Aorta (tissue), 5 donors: ENCODE data around the gene MUC6. TPM values are rescaled to one million over a fixed set of nuclear protein-coding genes. Genes with fewer than 3 reads are reported as not detected.

Experiments used
- ATAC-seq: fragments of 200-7000 bp; cut with Tn5 transposase; one replicate; pipeline ENCODE4 v1.9.1; 2022; ENCODE audit warnings: moderate library complexity; ENCODE audit not compliant: low FRiP score
- DNase-seq, 2 donors: peaks; one replicate each; pipeline ENCODE4 v3.0.0-alpha.2; 2020
- H3K27ac ChIP-seq, 2 donors: one replicate each; pipeline ENCODE4 v1.5.1; 2013; ENCODE audit warnings: low read length in 2 of 2, mild to moderate bottlenecking in 2 of 2, moderate library complexity in 2 of 2, control low read depth in 1 of 2, inconsistent platforms in 1 of 2, low read depth in 1 of 2
- H3K27me3 ChIP-seq, 2 donors: one replicate each; pipeline ENCODE4 v1.6.1; 2013; ENCODE audit warnings: control low read depth in 1 of 2, low read length in 1 of 2, mild to moderate bottlenecking in 1 of 2, moderate library complexity in 1 of 2; ENCODE audit not compliant: insufficient read depth in 2 of 2, control insufficient read depth in 1 of 2
- H3K36me3 ChIP-seq, 2 donors: one replicate each; pipeline ENCODE4 v1.6.1; 2013; ENCODE audit warnings: control low read depth in 1 of 2, low read length in 1 of 2, mild to moderate bottlenecking in 1 of 2; ENCODE audit not compliant: insufficient read depth in 2 of 2, control insufficient read depth in 1 of 2
- H3K4me1 ChIP-seq, 2 donors: one replicate each; pipeline ENCODE4 v1.6.1; 2013; ENCODE audit warnings: low read length in 2 of 2, control low read depth in 1 of 2, mild to moderate bottlenecking in 1 of 2, moderate library complexity in 1 of 2; ENCODE audit not compliant: insufficient read depth in 2 of 2, control insufficient read depth in 1 of 2
- H3K4me3 ChIP-seq, 2 donors: one replicate each; pipeline ENCODE4 v1.5.1; 2013; ENCODE audit warnings: low read length in 2 of 2, control low read depth in 1 of 2, mild to moderate bottlenecking in 1 of 2
- H3K9me3 ChIP-seq: one replicate; pipeline ENCODE4 v1.6.1; 2013; ENCODE audit warnings: mild to moderate bottlenecking, low read length; ENCODE audit not compliant: control insufficient read depth
- WGBS, 2 donors: extraction: QIAGEN DNeasy Blood & Tissue Kit; methylation state at CpG; one replicate each; pipeline ENCODE4 v1.1.7; 2013; 5-methylcytosine and 5-hydroxymethylcytosine counted together
- intact Hi-C, 2 donors: fragments of 100-400 bp; cut with DNase I; formaldehyde crosslinking; loops; one replicate each; pipeline versions ENCODE4 v1.14.2 to v1.15.0; 2022
- polyA plus RNA-seq, 2 donors: library from polyadenylated mRNA; stranded (reverse); fragments of 200-250 nt; gene quantifications; one replicate each; pipeline ENCODE4 v1.2.3, GENCODE V29; 2013
- total RNA-seq, 2 donors: library from RNA; stranded (reverse); fragmentation: NEBNext Ultra II Directional; extraction: Animal tissue kit (Norgen Biotek cat#: 25700); gene quantifications; one replicate each; pipeline ENCODE4 v1.2.1, GENCODE V29; 2021
- donor health status: healthy with polysubstance abuse.
- donor health status: Bipolar disorder and iron deficiency.
- donor health status: DM: no; HTN: no; CAD: no.
- donor health status: DM: no; HTN: no; CAD: no.
- donor health status: DM: yes; HTN: yes; CAD: no.

The MUC6 gene
- total and polyA plus RNA-seq, 4 donors = under 0.01 to 0.49 TPM; not detected in 2

DNA sequence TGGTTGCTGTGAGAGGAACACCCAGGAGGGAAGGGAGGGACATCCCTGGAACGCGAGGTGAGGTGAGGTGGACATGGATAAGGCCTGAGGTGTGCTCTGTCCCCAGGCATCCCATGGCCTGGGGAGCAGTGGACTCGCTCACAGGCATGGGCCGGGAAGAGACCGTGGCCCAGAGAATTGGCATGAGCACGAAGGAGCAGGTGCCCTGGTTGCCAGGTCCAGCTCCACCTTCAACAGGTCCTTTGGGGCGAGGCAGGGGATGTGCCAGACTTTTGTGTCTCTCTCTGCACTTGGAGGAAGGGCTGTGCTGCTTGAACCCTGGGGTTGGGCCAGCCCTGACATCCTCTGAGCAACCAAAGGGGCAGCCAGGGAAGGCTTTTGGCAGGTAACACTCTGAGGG, 21.5 kb downstream of the MUC6 start:
- no peak for DNase-seq
- H3K4me1 ChIP-seq = no peaks in the 10 kb centered on the region
- WGBS, 2 donors = 97 to 99% methylated on average over 7 of the region's 7 CpGs
- no peaks in the 10 kb centered on the region for H3K9me3 ChIP-seq
- no peak for ATAC-seq
- no peak overlapping the region for H3K27ac ChIP-seq
- H3K27me3 ChIP-seq = no peaks in the 10 kb centered on the region
- no peak overlapping the region for H3K4me3 ChIP-seq
- H3K36me3 ChIP-seq = peaks cover 0 to 8% of the 10 kb centered on the region in 2 donors
- intact Hi-C loops = no loop called here

DNA sequence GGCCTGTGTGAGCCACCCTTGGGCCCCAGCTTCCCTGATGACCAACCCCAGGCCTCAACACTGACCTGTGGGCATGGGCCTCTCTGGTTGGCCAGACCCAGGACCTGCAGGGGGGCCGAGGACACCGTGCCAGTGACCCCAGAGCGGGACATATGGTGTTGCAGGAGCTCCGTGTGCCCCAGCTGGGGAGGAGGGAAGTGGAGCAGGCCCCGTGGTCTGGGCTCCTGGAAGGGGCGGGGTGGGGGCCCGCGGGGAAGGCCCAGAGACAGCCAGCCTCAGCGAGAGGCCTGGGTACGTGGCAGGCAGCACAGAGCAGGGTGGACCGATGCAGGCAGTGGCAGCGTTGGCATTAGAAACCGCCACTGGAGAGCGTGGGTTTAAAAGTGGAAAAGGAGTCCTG, 22.2 kb downstream of the MUC6 start:
- no peak overlapping the region for H3K27ac ChIP-seq
- H3K36me3 ChIP-seq = peaks cover 0 to 13% of the 10 kb centered on the region in 2 donors
- WGBS, 2 donors = 87 to 89% methylated on average over 14 of the region's 14 CpGs
- no peaks in the 10 kb centered on the region for H3K27me3 ChIP-seq
- H3K9me3 ChIP-seq = no peaks in the 10 kb centered on the region
- H3K4me1 ChIP-seq = no peaks in the 10 kb centered on the region
- ATAC-seq (no peak), DNase-seq (no peak)
- H3K4me3 ChIP-seq = no peak overlapping the region
- intact Hi-C loops = no loop called here

DNA sequence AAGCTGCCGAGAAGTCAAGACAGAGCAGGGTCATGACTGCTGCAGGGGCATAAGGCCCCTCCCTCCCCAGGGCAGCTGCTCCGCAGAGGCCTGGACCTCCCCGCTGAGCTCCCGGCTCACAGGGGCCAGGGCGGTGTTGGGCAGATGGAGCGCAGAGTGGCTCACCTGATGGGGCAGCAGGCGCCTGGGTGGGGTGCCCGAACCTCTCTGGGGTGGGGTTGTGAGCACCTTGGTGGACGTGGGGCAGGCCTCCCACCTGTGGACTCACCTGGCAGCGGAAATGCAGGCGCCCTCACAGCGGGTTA, 22.9 kb downstream of the MUC6 start:
- intact Hi-C loops = no loop called here
- H3K4me3 ChIP-seq = no peak overlapping the region
- 90 to 93% methylated on average over 12 of the region's 12 CpGs for WGBS, 2 donors
- ATAC-seq (no peak), DNase-seq (no peak)
- no peaks in the 10 kb centered on the region for H3K27me3 ChIP-seq
- H3K4me1 ChIP-seq = no peaks in the 10 kb centered on the region
- no peaks in the 10 kb centered on the region for H3K9me3 ChIP-seq
- no peak overlapping the region for H3K27ac ChIP-seq
- peaks cover 0 to 13% of the 10 kb centered on the region in 2 donors for H3K36me3 ChIP-seq

DNA sequence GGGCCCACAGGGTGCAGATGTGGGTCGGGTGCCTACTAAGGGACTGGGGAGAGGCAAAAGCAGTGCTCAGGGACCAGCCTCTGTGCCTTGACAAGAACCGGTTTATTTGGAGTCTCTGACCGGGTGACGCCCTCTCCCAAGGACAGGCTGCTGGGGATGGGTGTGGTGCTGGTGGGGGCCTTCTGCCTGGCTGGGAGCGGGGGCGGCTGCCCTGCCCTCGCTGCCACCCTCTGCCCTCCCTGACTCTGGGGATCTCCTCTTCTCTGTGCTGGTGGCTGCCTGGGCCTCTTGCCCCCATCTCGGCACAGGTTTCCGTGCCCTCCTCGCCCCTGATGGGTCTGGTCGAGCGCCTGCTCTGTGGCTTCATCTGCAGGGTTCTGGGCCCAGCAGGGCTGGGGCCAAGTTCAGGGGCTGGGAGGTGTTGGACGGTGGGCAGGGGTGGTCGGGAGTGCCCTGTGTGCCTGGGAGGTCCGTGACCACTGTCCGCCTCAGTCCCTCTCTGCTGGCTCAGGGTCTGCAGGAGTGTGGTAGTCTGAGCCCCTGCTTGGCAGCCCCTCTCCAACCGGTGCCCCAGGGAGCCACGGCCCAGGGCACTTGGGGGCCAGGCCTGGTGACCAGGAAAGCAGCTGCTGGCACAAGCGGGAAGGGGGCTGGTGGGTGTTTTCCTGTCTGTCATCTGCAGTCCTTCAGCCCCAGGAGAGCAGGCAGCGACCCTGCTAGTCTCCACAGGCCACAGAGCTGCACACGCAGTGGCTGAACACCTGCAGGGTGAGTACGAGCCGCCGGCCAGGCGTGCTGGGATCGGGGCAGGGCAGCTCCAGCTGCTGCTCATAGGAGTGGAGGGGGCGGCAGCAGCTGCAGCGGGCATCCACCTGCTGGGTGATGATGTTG, 23.5 kb downstream of the MUC6 start:
- no peak overlapping the region for H3K27ac ChIP-seq
- no peaks in the 10 kb centered on the region for H3K27me3 ChIP-seq
- WGBS, 2 donors = 81 to 87% methylated on average over 26 to 28 of the region's 28 CpGs
- no peaks in the 10 kb centered on the region for H3K9me3 ChIP-seq
- intact Hi-C loops = no loop called here
- DNase-seq = no peak
- no peak for ATAC-seq
- no peaks in the 10 kb centered on the region for H3K4me1 ChIP-seq
- no peak overlapping the region for H3K4me3 ChIP-seq
- peaks cover 0 to 15% of the 10 kb centered on the region in 2 donors for H3K36me3 ChIP-seq

DNA sequence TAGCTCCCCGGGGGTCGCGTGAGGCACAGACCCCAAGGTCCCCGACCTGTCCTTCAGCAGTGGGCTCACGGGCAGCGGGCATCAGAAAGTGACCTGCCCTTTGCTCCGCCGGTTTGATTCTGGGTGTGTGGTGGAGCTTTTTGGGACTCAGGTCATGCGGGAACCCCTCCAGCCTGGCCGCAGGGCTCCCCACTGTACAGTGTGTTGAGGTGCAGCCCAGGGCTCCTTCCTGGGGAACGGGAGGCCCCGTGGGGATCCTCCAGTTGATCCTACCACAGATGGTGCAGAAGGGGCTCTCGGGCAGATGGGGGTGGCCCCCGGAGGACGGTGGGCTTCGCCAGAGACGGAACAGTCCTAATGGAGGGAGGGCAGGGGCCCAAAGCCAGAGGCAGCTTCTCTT, 24.2 kb downstream of the MUC6 start:
- Histone ChIP-seq H3K4me1 (no peaks in the 10 kb centered on the region), H3K27me3 (no peaks in the 10 kb centered on the region), H3K27ac (no peak overlapping the region), H3K4me3 (no peak overlapping the region), H3K9me3 (no peaks in the 10 kb centered on the region), H3K36me3 (peaks cover 0 to 17% of the 10 kb centered on the region in 2 donors)
- WGBS, 2 donors = 92% methylated on average over 17 of the region's 17 CpGs
- DNase-seq (no peak), ATAC-seq (no peak)
- intact Hi-C loops = no loop called here

DNA sequence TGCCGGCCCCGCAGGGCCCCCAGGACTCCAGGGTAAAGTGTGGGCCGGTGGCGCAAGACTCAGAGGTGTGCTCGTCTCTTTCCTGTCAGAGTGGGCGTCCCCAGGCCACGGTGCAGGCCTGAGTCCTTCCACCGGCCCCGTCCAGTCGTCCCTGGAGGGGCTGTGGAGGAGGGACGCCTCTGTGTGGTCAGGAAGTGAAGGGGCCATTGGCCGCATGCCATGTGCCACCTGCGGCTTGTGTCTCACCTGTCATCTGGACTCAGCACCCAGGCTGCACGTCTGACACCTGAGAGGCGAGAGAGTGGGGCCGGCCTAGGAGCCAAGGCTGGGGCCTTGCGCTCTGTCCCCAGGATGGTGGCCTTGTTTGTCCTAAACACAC, 25.2 kb downstream of the MUC6 start:
- H3K36me3 ChIP-seq = peaks cover 0 to 17% of the 10 kb centered on the region in 2 donors
- no peak overlapping the region for H3K27ac ChIP-seq
- H3K4me3 ChIP-seq = no peak overlapping the region
- H3K9me3 ChIP-seq = no peaks in the 10 kb centered on the region
- H3K4me1 ChIP-seq = no peaks in the 10 kb centered on the region
- intact Hi-C loops = no loop called here
- H3K27me3 ChIP-seq = no peaks in the 10 kb centered on the region
- 87 to 90% methylated on average over 17 of the region's 17 CpGs for WGBS, 2 donors
- no peak for ATAC-seq
- no peak for DNase-seq

DNA sequence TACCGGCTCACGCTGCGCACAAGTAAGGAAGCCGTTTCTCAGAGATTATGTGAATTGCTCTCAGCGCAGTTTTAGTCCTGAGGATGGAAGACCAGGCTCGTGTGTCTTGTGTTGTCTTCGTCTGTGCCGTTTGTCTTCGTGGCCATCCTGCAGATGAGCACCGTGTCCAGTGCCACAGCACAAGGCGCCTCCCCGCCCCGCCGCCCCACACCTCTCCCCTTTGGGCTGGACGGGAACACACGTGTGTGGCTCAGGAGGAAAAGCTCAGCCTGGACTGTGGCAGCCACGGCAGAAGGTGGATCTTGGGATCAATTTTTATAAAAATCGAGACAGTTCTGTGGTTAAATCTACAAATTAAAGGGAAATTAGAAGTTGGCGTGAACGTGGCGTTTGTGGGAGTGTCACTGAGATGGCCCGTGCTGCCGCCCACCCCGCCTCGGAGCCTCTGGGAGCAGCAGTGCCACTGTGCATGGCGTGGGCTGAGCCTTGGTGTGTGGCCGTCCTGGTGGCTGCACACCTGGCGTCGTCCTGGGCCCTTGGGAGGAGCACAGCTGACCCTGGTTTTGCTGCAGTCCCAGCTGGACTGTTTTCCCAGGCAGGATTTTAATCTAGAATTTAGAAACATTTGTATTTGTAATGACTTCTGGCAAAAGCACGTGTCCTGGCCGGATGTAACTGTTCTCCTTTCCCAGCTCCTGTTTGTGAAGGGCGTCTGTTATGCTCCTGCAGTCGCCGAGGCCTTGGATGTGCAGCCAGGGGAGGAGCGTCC, 25.8 kb downstream of the MUC6 start:
- 89% methylated on average over 35 of the region's 35 CpGs for WGBS, 2 donors
- Histone ChIP-seq H3K4me3 (no peak overlapping the region), H3K27me3 (no peaks in the 10 kb centered on the region), H3K4me1 (no peaks in the 10 kb centered on the region), H3K36me3 (peaks cover 0 to 17% of the 10 kb centered on the region in 2 donors), H3K9me3 (no peaks in the 10 kb centered on the region), H3K27ac (no peak overlapping the region)
- ATAC-seq = no peak
- intact Hi-C loops = no loop called here
- no peak for DNase-seq

DNA sequence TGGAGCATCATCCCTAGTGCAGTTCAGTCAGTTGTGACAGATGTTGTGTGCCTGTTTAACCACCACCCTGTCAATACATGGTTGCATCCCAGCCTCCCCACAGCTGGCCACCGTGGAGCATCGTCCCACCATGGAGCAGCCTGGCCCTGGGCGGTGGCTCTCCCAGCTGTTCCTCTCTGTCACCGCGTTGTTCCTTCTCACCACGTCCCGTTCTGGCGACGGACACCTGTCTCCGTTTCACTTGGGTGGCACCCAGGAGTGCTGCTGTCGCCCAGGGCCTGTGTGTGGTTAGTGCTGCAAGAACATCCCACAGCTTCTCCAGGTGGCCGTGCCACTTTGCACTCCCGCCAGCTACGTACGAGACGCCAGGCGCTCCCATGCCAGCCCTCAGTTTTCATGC, 26.5 kb downstream of the MUC6 start:
- Histone ChIP-seq H3K36me3 (peaks cover 0 to 17% of the 10 kb centered on the region in 2 donors), H3K4me3 (no peak overlapping the region), H3K4me1 (no peaks in the 10 kb centered on the region), H3K9me3 (no peaks in the 10 kb centered on the region), H3K27ac (no peak overlapping the region), H3K27me3 (no peaks in the 10 kb centered on the region)
- DNase-seq (no peak), ATAC-seq (no peak)
- WGBS, 2 donors = 86 to 89% methylated on average over 17 of the region's 17 CpGs
- intact Hi-C loops = no loop called here

DNA sequence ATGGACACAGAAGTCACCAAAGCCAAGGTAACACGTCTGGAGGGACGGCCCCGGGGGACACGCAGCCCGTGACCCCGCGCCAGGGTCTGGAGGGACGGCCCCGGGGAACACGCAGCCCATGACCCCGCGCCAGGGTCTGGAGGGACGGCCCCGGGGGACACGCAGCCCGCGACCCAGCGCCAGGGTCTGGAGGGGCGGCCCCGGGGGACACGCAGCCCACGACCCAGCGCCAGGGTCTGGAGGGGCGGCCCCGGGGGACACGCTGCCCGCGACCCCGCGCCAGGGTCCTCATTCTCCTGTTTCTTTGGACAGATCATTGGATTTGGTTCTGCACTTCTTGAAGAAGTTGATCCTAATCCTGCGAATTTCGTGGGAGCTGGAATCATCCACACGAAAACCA, 27.1 kb downstream of the MUC6 start:
- peaks cover 0 to 17% of the 10 kb centered on the region in 2 donors for H3K36me3 ChIP-seq

More for the DNA sequence above, 27.1 kb downstream of the MUC6 start:
- H3K27me3 ChIP-seq = no peaks in the 10 kb centered on the region
- no peak overlapping the region for H3K4me3 ChIP-seq
- intact Hi-C loops = no loop called here
- WGBS, 2 donors = 91 to 92% methylated on average over 33 of the region's 33 CpGs
- no peak overlapping the region for H3K27ac ChIP-seq
- no peaks in the 10 kb centered on the region for H3K4me1 ChIP-seq
- DNase-seq (no peak), ATAC-seq (no peak)
- H3K9me3 ChIP-seq = no peaks in the 10 kb centered on the region
